Stimulated activated CD4-positive, alpha-beta T cell treated with anti-CD3 and anti-CD28 coated beads, Interleukin-1b, Interleukin-23, amount 100 ng/mL, for 4 hours (primary cell): ENCODE data around the gene BCAR3.
"Not testable (repeated sequence)": the region's sequence is repeated elsewhere in the genome, so short reads cannot be mapped to it uniquely, and the experiment has no call there.

Experiments
- DNase-seq, 2 donors: peaks; one replicate each; pipeline ENCODE4 v3.0.0-alpha.2; 2020; ENCODE audit warnings: low read depth in 2 of 2

BCAR3 gene

GRCh38 chr1:93668951-93669350, 12.7 kb downstream of the BCAR3 start:
- no peak for DNase-seq

GRCh38 chr1:93668121-93668520, 13.5 kb downstream of the BCAR3 start:
- DNase-seq: no peak

- DNase-seq: no peak
These were observed 14.0 kb downstream of the BCAR3 start for GRCh38 chr1:93667642-93668041.

- no peak for DNase-seq
These were observed 14.8 kb downstream of the BCAR3 start for GRCh38 chr1:93666613-93667384.

GRCh38 chr1:93665015-93665414, 16.6 kb downstream of the BCAR3 start:
- DNase-seq: no peak

GRCh38 chr1:93663208-93663614, 18.4 kb downstream of the BCAR3 start:
- no peak for DNase-seq

GRCh38 chr1:93662481-93663207, 19.0 kb downstream of the BCAR3 start:
- no peak for DNase-seq

- DNase-seq: no peak
These were observed 19.7 kb downstream of the BCAR3 start for GRCh38 chr1:93661829-93662474.

GRCh38 chr1:93661341-93661740, 20.3 kb downstream of the BCAR3 start:
- DNase-seq: not testable (repeated sequence)

GRCh38 chr1:93659822-93660503, 21.7 kb downstream of the BCAR3 start:
- DNase-seq: no peak

GRCh38 chr1:93658188-93658587, 23.4 kb downstream of the BCAR3 start:
- no peak for DNase-seq

- DNase-seq: no peak
These were observed 25.1 kb downstream of the BCAR3 start for GRCh38 chr1:93656491-93656890.

GRCh38 chr1:93653656-93654055, 28.0 kb downstream of the BCAR3 start:
- no peak for DNase-seq

GRCh38 chr1:93652323-93652949, 29.2 kb downstream of the BCAR3 start:
- DNase-seq: no peak

GRCh38 chr1:93651695-93652094, 29.9 kb downstream of the BCAR3 start:
- DNase-seq: no peak

GRCh38 chr1:93650159-93650558, 31.5 kb downstream of the BCAR3 start:
- DNase-seq: not testable (repeated sequence)

GRCh38 chr1:93649231-93649630, 32.4 kb downstream of the BCAR3 start:
- DNase-seq: no peak

GRCh38 chr1:93648656-93649055, 33.0 kb downstream of the BCAR3 start:
- DNase-seq: no peak

- no peak for DNase-seq
These were observed 40.1 kb downstream of the BCAR3 start for GRCh38 chr1:93641527-93641926.

GRCh38 chr1:93640656-93641440, 40.8 kb downstream of the BCAR3 start:
- DNase-seq: no peak

GRCh38 chr1:93638981-93639380, 42.7 kb downstream of the BCAR3 start:
- no peak for DNase-seq
